ENCODE data around the gene LRCH4. TPM values are rescaled to one million over a fixed set of nuclear protein-coding genes. Genes with fewer than 3 reads are reported as not detected.

LRCH4 gene
- total and polyA plus RNA-seq, 2 donors (not counting 3 experiments of a cell fraction or from before 2014, with no cell fraction given): 32.1 to 56.1 TPM

DNA sequence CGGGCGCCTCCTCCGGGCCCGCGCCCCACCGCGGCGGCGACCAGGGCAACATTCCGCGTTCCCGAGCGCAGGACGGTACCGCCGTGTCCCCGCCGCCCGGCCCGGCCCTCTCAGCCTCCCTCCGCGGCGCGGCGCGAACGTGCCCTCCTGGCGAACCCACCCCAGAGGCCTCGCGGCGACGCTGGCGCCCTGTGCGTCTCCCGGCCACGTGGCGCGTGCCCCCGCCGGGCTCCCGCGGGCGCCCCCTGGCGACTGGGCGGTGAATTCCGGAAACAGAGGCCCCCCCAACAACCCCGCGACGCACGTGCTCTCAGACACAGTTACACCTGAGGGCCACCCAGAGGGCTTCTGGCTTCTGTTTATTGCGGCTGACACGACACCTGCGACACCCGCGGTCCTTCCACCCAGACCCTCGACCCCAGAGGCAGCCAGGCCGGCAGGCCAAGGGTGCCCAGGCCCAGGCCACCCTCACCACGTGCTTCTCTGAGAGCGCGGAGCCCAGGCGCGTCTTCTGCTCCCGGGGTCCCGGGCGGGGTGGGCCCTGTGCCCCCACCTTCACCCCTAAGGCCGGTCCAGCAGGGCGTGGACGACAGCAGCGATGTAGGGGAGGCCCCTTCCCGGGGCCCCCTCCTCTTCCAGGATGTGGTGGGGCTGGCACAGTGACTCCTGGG lies 12.1 kb downstream of the LRCH4 start, which contains the start of gene SAP25:
Gene SAP25, minus strand, starts transcription at position 210 of the 671 bp plus-strand sequence. Its CDS starts 158 bp downstream, at position 52.
- Histone ChIP-seq H3K79me2 (ENCODE audit: control insufficient read depth, insufficient read depth, low read length) (no peaks in the 10 kb centered on the region), H3K36me3 (ENCODE audit: control insufficient read depth in 2 of 2, extremely low read depth in 1 of 2, insufficient read depth in 2 of 2, low read length in 2 of 2) (peaks cover 6 to 31% of the 10 kb centered on the region in 2 experiments), H3K27ac (ENCODE audit: insufficient read depth, low read depth, low read length) (no peak within 1 kb of the TSS), H3K9me3 (replicated peaks; ENCODE audit: control insufficient read depth, insufficient read depth, low read length) (no peaks in the 10 kb centered on the region), H2AFZ (ENCODE audit: low read depth, low read length) (no peak within 1 kb of the TSS), H3K27me3 (ENCODE audit: control insufficient read depth in 2 of 2, insufficient read depth in 2 of 2, low read length in 2 of 2) (no peaks in the 10 kb centered on the region), H3K4me3 (replicated peaks in 1 of 3; ENCODE audit: insufficient read depth in 1 of 3, low read depth in 1 of 3, low read length in 3 of 3) (no peak within 1 kb of the TSS), H3K9ac (replicated peaks; ENCODE audit: extremely low read depth, insufficient read depth, low read length) (no peak within 1 kb of the TSS), H4K20me1 (replicated peaks; ENCODE audit: control insufficient read depth, extremely low read depth, insufficient read depth, low read length) (no peaks in the 10 kb centered on the region), H3K9me1 (replicated peaks; ENCODE audit: control insufficient read depth, extremely low read depth, insufficient read depth, low read length) (no peaks in the 10 kb centered on the region), H3K4me1 (ENCODE audit: control insufficient read depth, extremely low read depth, insufficient read depth, low read length) (peaks cover 11% of the 10 kb centered on the region), H3K4me2 (ENCODE audit: insufficient read depth, low read length) (no peak within 1 kb of the TSS)
- intact Hi-C loops (cut with micrococcal nuclease): no loop called here
- no peak for FAIRE-seq
- dilution Hi-C loops (cut with MboI; ENCODE audit: extremely low pct_ligation_motif_present, low sequenced_read_pairs): no loop called here
- BruUV-seq (replicated peaks): no TSS peak
- no peak for DNase-seq (ENCODE audit: low read depth, low spot score)
- TF ChIP-seq FOS (IDR thresholded peaks at IDR 0.05; ENCODE audit: borderline replicate concordance, insufficient read depth, low read length) (no peak), JUN (IDR thresholded peaks at IDR 0.05; ENCODE audit: borderline replicate concordance, insufficient read depth, insufficient read length, low read depth) (no peak)
- TF ChIP-seq, protein P1, sequence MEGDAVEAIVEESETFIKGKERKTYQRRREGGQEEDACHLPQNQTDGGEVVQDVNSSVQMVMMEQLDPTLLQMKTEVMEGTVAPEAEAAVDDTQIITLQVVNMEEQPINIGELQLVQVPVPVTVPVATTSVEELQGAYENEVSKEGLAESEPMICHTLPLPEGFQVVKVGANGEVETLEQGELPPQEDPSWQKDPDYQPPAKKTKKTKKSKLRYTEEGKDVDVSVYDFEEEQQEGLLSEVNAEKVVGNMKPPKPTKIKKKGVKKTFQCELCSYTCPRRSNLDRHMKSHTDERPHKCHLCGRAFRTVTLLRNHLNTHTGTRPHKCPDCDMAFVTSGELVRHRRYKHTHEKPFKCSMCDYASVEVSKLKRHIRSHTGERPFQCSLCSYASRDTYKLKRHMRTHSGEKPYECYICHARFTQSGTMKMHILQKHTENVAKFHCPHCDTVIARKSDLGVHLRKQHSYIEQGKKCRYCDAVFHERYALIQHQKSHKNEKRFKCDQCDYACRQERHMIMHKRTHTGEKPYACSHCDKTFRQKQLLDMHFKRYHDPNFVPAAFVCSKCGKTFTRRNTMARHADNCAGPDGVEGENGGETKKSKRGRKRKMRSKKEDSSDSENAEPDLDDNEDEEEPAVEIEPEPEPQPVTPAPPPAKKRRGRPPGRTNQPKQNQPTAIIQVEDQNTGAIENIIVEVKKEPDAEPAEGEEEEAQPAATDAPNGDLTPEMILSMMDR (IDR thresholded peaks at IDR 0.05; ENCODE audit: extremely low read depth in 1 of 2, insufficient read depth in 1 of 2, low read depth in 1 of 2, low read length in 2 of 2): peak in 1 of 2 donors; percentile 7
- POLR2A ChIA-PET: no interaction called here
- CTCF ChIA-PET: no interaction called here
